NCI-H69 (cell line): ENCODE results near the gene SGMS1.
A peak's percentile ranks its signal among the peaks of the same experiment; 100 is the strongest.
"Not testable (repeated sequence)": the region's sequence is repeated elsewhere in the genome, so short reads cannot be mapped to it uniquely, and the experiment has no call there.

Source experiments
- DNase-seq: peaks from one replicate; lab custom pipeline; 2025; lab: John Stamatoyannopoulos, UW

Gene SGMS1

DNA sequence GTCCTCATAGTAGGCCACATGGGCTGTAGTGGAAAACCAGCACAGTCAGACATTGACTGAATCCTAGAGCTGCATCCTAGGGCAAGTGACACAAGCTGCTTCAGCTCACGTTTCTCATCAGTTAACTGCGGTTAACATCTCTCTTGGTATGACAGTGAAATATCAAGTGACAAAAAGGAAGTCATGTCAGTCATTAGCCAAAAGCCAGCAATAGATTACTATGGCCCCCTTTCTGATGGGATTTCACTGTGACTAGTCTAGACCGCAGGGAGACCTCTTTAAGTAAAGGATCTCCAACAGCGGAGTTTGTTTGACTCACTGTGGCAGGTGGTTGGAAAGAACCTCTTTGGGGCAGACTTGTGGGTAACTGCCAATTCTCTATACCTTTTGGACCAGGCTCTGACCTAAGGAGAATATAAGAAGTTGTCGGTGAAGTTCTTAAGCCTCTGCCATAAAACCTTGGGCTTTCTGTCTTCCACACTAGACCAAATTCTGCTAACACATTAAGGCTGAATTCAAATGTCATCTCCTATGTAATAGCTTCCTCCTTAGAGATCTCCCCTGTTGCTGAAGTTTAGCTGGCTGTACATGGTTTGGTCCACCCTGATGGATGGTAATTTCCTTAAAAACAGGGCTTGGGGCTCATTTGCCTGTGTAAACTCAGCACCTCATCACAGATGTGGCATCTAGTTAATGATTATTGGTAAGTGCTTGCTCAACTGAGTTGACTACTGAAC is 115.3 kb downstream of the SGMS1 start:
- DNase-seq, result peak; percentile 14

GRCh38 chr10:50506861-50507573 is 116.7 kb downstream of the SGMS1 start:
- no peak for DNase-seq

DNA sequence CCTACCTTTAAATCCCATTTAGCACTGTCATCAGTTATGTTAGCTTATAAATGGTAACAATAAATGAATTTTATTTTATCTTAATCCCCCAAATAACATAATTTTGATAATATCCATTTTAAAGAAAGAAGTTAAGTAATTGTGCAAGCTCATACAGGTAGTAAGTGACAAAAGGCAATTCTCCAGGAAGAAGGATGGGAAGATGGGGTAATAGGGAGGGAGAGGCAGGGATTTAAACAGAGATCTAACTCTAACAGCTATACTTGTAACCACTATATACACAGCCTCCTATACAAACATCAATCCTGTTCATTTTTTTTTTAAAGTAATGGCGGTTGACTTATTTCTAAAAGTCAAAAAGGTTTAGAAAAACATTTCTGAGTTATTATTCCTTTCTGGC is 119.4 kb downstream of the SGMS1 start:
- DNase-seq, result no peak

DNA sequence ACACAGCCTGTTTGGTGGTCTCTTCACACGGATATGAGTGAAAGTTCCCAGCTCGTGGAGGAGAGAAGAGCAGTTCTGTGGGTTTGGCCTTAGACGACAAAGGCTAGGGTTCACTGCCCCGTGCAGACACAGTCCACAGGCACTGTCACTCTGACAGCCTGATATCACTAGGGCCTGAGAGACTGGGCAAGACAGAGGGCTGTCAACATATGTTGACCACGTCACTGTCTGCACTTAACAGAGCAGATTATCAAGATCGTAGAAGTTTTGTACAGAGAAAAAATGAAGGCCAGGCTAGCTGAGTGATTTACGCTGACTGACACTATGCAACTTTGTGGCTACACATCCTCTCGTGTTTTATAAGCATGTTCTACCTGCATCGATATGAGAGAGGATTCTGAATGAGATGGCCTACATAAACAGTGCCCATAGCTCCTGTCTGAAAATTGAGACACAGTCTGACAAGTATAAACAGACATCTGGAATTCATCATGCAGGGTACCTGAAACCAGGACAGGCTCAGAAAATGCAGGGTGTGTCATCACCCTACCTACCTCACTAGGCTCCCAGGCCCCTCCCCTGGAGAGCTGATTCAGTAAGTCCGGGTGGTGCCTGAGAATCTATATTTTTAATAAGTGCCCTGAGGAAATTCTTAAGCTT is 120.0 kb downstream of the SGMS1 start:
- DNase-seq, result peak; percentile 2

GRCh38 chr10:50503156-50503555 is 120.6 kb downstream of the SGMS1 start:
- not testable (repeated sequence) for DNase-seq

GRCh38 chr10:50501924-50502452 is 121.8 kb downstream of the SGMS1 start:
- peak; percentile 1 for DNase-seq

GRCh38 chr10:50501478-50501877 is 122.3 kb downstream of the SGMS1 start:
- DNase-seq, result no peak

GRCh38 chr10:50498465-50498864 is 125.3 kb downstream of the SGMS1 start:
- no peak for DNase-seq

- DNase-seq, result no peak
Observed at GRCh38 chr10:50497758-50498157, 126.0 kb downstream of the SGMS1 start.

DNA sequence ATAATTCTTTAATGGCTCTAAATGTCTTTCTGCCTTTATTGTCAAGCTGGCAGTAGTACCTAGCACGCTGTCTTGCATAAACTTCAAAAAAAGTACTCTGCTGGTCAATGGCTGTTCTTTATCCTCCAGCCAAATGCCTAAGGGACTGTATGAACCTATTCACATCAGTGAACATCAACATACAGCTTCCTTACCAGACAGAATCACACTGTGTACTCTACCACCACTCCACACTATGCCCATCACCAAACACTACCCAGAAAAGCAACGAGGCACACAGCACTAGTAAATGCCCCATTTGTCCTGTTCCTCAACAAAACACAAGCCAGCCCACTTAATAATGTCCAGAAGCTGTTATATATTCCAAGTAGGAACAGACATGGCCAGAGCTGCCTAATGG is 127.5 kb downstream of the SGMS1 start:
- DNase-seq, result no peak

DNA sequence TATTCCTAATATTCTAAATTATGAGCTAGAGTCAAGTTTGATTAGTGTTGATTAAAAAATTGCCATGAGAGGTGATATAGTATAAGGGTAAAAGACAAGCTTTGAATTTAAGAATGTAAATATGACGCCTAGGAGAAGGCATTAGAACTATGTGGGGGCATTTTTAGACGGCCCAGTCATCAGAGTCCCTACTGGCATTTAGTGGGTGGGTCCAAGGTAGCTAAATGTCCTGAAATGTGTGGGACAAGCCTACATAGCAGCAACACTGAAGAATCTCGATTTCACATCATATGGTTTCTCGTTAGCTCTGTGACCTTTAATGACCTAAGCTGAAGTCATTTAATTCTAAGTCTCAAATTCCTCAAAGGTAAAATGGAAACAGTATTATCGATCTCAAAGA is 133.5 kb downstream of the SGMS1 start:
- no peak for DNase-seq

DNA sequence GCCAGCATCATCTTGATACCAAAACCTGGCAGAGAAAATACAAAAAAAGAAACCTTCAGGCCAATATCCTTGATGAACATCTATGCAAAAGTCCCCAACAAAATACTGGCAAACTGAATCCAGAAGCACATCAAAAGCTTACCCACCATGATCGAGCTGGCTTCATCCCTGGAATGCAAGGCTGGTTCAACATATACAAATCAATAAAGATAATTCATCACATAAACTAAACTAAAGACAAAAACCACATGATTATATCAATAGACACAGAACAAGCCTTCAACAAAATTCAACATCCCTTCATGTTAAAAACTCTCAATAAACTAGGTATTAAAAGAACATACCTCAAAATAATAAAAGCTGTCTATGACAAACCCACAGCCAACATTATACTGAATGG is 139.2 kb downstream of the SGMS1 start:
- DNase-seq, result not testable (repeated sequence)

GRCh38 chr10:50480054-50481007 is 143.4 kb downstream of the SGMS1 start:
- no peak for DNase-seq

- DNase-seq, result no peak
Observed at GRCh38 chr10:50477287-50478203, 146.2 kb downstream of the SGMS1 start.

GRCh38 chr10:50473756-50474155 is 150.0 kb downstream of the SGMS1 start:
- no peak for DNase-seq

GRCh38 chr10:50472914-50473313 is 150.8 kb downstream of the SGMS1 start:
- no peak for DNase-seq

GRCh38 chr10:50471583-50471975 is 152.2 kb downstream of the SGMS1 start:
- DNase-seq, result no peak

DNA sequence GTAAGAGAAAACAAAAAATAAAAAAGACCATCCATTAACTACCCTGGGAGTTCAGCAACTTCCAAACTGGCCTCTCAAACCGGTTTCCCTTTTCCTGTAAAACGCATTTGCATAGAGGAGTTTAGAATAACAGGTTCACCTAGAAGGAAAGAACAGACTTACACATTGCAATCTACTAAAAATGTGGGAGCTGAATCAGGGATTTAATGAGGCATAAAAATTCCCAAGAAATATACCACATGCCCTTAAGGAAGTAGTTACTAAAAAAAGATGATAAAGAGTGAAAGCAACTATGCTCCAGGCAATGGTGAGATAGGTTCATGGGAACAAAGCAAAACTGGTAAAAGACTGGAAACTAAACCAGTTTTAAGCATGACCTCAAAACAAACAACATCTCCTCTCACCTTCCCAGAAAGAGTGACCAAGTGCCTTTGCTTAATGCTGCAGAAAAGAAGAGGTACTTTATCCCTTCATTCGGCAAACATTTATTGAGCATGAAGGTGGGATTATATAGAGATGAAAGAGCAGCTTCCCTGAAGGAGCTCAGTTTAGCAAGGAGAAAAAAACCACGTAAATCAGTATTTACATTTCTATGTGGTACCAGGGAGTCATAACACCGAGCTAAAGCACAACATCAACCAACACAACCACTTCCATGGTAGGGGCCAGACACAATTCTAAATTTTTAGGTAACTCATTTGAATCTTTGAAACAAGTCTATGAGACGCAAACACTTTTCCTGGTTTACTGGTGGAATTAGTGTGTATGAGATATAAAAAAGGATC is 152.8 kb downstream of the SGMS1 start:
- DNase-seq, result peak; percentile 7

DNA sequence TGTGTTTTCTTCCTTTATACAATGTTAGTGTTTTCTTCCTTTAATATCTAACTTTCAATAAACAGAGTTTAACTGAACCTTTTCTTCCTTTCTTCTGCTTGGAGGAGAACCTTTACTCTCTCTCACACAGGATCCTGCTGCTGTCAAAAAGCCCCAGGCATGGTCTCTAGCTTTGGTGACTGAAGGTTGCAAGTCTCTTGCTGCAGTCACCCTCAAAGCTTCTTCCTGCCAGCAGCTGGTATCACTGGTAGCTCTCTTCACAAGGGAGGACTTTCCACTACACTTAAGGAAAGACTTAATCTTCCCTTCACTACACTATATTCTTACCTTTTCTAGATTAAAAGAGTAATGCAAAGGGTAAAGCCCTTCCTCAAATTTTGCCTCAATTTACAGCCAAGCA is 153.4 kb downstream of the SGMS1 start:
- DNase-seq, result peak; percentile 23

DNA sequence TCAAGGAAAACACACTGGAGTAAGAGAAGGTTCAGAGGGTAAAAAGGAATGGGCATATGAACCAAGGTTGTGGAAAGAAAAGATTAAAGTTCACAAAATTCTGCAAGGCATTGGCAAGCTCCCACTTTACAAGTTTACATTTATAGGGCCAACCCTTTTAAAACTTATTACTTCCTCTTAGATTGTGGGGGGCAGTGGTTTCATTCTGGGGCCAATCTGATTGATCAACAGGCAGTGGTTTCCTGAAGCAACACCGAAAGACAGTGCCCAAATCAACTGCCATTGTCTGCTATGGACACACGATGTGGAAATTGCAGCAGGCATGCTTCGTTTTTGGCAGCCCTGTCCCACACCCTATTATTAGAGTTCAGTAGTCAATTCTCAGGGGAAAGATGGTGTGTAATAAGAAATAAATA is 154.0 kb downstream of the SGMS1 start:
- peak; percentile 11 for DNase-seq
